Prostate gland (tissue), 2 donors: Measurements from ENCODE around the gene ENPP6. TPM values are rescaled to one million over a fixed set of nuclear protein-coding genes. Genes with fewer than 3 reads are reported as not detected.
A peak's percentile ranks its signal among the peaks of the same experiment; 100 is the strongest.
"Not testable (repeated sequence)": the region's sequence is repeated elsewhere in the genome, so short reads cannot be mapped to it uniquely, and the experiment has no call there.

ENCODE experiments used
- DNase-seq: peaks from one replicate; pipeline ENCODE4 v3.0.0-alpha.2; 2019; ENCODE audit warnings: low spot score
- H3K27ac ChIP-seq, 2 donors: fragments of 200-600 bp; sonication (generic); 2 replicates each; pipeline ENCODE4 v1.5.1; 2017 to 2019
- H3K27me3 ChIP-seq: fragments of 200-600 bp; sonication (generic); replicated peaks from 2 replicates; pipeline ENCODE4 v1.5.1; 2019; ENCODE audit not compliant: insufficient read depth
- H3K36me3 ChIP-seq, 2 donors: fragments of 200-600 bp; sonication (generic); 1 replicate in 1 of 2; 2 replicates in 1 of 2; pipeline versions ENCODE4 v1.5.1 to v1.8.1; 2017 to 2019
- H3K4me1 ChIP-seq: fragments of 200-600 bp; sonication (generic); replicated peaks from 2 replicates; pipeline ENCODE4 v1.5.1; 2019
- H3K4me3 ChIP-seq, 2 donors: fragments of 200-600 bp; sonication (generic); 2 replicates each; pipeline ENCODE4 v1.5.1; 2017 to 2019
- H3K9me3 ChIP-seq: fragments of 200-600 bp; sonication (generic); 2 replicates; pipeline ENCODE4 v1.5.1; 2017
- POLR2A ChIP-seq: fragments of 450-650 bp; IDR thresholded peaks from one replicate; pipeline ENCODE4 v1.6.1; 2016; ENCODE audit warnings: antibody characterized with exemption, mild to moderate bottlenecking
- POLR2AphosphoS5 ChIP-seq: sonication (generic); formaldehyde crosslinking; IDR thresholded peaks from one replicate; pipeline ENCODE4 v1.6.1; 2017; ENCODE audit warnings: antibody characterized with exemption
- WGBS: methylation state at CpG from one replicate; pipeline ENCODE4 v1.1.5; 2018; 5-methylcytosine and 5-hydroxymethylcytosine counted together
- intact Hi-C: fragments of 100-400 bp; cut with DNase I; formaldehyde crosslinking; loops from one replicate; pipeline ENCODE4 v1.14.2; 2022
- total RNA-seq, 2 donors: library from RNA; depleted of rRNA; stranded (reverse); fragments of >200 nt; gene quantifications; one replicate each; pipeline ENCODE4 v1.1.0, GENCODE V29; 2016
- TF ChIP-seq, protein P1 (sequence below), 4 experiments: fragments of 200-600 bp in 2 of 4; fragments of 450-650 bp in 2 of 4; sonication (generic) in 2 of 4; IDR thresholded peaks; 1 replicate in 3 of 4; 2 replicates in 1 of 4; pipeline ENCODE4 v1.5.1; 2016 to 2019; ENCODE audit warnings: antibody characterized with exemption in 4 of 4, mild to moderate bottlenecking in 2 of 4, moderate library complexity in 2 of 4

Gene ENPP6
- total RNA-seq, 2 donors from 2014 or later: 0.68 to 5.9 TPM

DNA sequence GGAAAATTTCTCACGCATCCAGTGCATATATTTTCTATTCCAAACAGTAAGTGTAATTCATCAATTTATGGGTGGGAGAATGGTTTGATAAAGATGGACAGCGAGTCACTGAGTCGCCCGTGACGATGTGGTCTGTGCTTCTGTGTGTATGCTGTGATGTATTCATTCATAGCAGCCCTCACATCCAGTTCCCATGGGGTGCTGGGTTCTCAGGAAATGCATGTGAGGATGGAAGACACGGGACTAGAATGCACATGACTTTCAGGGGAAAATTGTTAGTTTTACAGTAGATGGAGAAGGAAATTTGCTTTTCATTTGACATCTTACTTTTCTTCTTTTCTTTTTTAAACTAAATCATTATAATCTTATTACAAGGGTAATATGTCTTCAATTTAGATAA, 159.6 kb downstream of the ENPP6 start:
- Histone ChIP-seq H3K27me3 (no peaks in the 10 kb centered on the region), H3K4me3 (no peak overlapping the region), H3K27ac (no peak overlapping the region), H3K36me3 (no peaks in the 10 kb centered on the region), H3K9me3 (no peaks in the 10 kb centered on the region), H3K4me1 (no peaks in the 10 kb centered on the region)
- no peak for DNase-seq
- 94% methylated on average over 6 of the region's 6 CpGs for WGBS
- intact Hi-C loops: no loop called here
- TF ChIP-seq POLR2AphosphoS5 (no peak), POLR2A (no peak)
- TF ChIP-seq, protein P1, sequence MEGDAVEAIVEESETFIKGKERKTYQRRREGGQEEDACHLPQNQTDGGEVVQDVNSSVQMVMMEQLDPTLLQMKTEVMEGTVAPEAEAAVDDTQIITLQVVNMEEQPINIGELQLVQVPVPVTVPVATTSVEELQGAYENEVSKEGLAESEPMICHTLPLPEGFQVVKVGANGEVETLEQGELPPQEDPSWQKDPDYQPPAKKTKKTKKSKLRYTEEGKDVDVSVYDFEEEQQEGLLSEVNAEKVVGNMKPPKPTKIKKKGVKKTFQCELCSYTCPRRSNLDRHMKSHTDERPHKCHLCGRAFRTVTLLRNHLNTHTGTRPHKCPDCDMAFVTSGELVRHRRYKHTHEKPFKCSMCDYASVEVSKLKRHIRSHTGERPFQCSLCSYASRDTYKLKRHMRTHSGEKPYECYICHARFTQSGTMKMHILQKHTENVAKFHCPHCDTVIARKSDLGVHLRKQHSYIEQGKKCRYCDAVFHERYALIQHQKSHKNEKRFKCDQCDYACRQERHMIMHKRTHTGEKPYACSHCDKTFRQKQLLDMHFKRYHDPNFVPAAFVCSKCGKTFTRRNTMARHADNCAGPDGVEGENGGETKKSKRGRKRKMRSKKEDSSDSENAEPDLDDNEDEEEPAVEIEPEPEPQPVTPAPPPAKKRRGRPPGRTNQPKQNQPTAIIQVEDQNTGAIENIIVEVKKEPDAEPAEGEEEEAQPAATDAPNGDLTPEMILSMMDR (IDR thresholded peaks at IDR 0.05): no peak

DNA sequence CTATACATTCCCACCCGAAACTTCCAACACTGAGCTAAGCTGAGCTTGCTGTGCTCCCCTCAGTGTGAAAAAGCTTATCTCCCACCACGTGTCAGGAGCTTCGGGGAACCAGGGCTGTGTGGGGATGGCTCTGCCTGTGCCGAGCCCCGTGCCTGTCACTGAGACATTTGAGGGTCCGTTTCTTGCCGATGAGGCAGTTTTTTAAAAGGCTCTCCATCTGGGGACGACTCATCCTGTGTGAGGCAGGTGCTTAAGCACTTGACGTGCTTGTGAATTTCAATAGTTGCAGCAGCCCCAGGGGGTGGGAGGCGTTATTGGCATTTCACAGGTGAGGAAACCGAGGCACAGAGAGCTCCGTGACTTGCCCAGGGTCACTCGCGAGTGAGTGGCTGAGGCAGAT, 160.8 kb downstream of the ENPP6 start:
- Histone ChIP-seq H3K36me3 (no peaks in the 10 kb centered on the region), H3K27me3 (no peaks in the 10 kb centered on the region), H3K4me3 (no peak overlapping the region), H3K9me3 (no peaks in the 10 kb centered on the region), H3K4me1 (no peaks in the 10 kb centered on the region), H3K27ac (no peak overlapping the region)
- TF ChIP-seq POLR2AphosphoS5: no peak
- TF ChIP-seq, protein P1 (IDR thresholded peaks at IDR 0.05): no peak
- no peak for TF ChIP-seq POLR2A
- WGBS: 95% methylated on average over 14 of the region's 14 CpGs
- intact Hi-C loops: no loop called here
- no peak for DNase-seq

DNA sequence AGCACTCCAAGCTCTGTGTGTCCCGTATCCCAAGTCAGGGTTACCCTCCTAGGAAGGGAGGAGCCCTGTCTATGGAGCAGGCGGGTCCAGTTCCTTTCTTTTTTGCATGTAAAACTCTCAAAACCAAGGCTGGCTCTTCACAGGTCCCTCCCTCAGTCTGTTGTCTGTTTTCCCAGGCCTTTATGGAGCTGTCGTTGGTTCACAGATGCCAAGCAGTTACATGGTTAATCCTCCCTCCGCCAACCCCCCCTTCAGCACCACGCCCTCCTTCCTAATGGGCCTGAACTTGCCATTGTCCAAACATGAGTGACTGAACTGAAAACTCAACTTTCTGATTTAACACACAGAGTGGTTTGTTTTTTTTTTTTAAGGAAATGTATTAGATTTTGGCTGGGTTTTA, 164.2 kb downstream of the ENPP6 start:
- no peak overlapping the region for H3K4me3 ChIP-seq
- H3K9me3 ChIP-seq: no peaks in the 10 kb centered on the region
- no peaks in the 10 kb centered on the region for H3K27me3 ChIP-seq
- TF ChIP-seq POLR2AphosphoS5: peak; percentile 8
- no peak for TF ChIP-seq POLR2A
- no peak overlapping the region for H3K27ac ChIP-seq
- intact Hi-C loops: no loop called here
- no peaks in the 10 kb centered on the region for H3K36me3 ChIP-seq
- H3K4me1 ChIP-seq: no peaks in the 10 kb centered on the region
- DNase-seq: peak; percentile 19
- 41% methylated on average over 5 of the region's 5 CpGs for WGBS

DNA sequence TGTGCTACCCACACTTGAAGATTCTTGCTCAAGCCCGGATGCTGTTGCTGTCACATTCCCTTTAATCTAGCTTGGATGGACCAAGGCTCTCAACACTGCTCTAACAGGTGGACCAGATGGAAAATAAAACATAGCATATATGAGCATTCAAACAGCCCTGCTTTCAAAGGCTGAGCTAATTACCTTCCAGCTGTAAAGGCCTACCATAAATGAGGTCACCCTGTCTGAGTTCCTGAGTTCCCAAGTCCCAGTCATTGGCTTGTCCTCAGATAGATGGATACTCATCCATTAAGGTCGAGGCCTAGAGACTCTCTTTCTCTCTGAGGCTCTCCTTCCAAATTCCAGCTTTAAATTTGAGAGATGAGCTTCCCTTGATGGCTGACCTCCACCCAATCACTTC, 165.1 kb downstream of the ENPP6 start:
- TF ChIP-seq, protein P1 (IDR thresholded peaks at IDR 0.05): no peak
- TF ChIP-seq POLR2A (no peak), POLR2AphosphoS5 (no peak)
- no peak overlapping the region for H3K4me3 ChIP-seq
- no peaks in the 10 kb centered on the region for H3K36me3 ChIP-seq
- H3K4me1 ChIP-seq: no peaks in the 10 kb centered on the region
- intact Hi-C loops: no loop called here
- H3K27ac ChIP-seq: no peak overlapping the region
- H3K9me3 ChIP-seq: no peaks in the 10 kb centered on the region
- WGBS: 91% methylated on average over 2 of the region's 2 CpGs
- no peaks in the 10 kb centered on the region for H3K27me3 ChIP-seq
- DNase-seq: no peak

DNA sequence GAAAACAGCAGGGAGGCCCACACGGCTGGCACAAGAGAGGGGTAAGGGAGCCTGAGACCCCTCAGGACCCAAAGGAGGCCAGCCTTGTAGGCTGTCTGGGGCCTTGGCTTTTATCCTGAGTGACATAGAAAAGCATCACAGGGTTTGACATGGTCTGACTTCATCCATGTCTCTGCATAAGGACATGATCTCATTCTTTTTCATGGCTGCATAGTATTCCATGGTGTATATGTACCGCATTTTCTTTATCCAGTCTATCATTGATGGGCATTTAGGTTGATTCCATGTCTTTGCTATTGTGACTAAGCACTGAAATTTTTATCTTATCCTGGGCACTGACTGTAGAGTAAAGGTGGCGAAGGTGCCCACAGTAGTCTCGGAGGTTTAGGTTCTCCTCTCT, 166.4 kb downstream of the ENPP6 start:
- H3K4me3 ChIP-seq, H3K36me3 ChIP-seq, H3K27me3 ChIP-seq, DNase-seq, H3K9me3 ChIP-seq, H3K4me1 ChIP-seq, H3K27ac ChIP-seq, intact Hi-C loops: not testable (repeated sequence)
- 98% methylated on average over 4 of the region's 4 CpGs for WGBS

DNA sequence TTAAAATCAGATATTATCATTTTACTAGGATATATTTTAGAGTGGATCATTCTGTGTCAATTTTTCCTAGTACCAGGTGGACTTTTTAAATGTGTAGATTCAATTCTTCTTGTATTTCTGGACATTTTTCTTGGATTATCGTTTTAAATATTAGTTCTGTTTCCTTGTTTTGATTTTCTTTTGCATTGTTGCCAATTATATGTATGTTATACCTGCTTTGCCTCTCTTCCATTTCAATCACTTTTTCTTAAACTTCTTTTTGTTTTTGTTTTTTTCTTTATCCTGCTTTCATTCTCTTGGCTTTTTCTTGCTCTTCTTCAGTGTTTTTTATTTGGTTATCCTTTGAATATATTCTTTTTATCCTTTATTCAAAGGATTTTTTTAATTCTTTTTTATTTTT, 171.5 kb downstream of the ENPP6 start:
- Histone ChIP-seq H3K4me3 (no peak overlapping the region), H3K27me3 (no peaks in the 10 kb centered on the region), H3K27ac (no peak overlapping the region), H3K36me3 (no peaks in the 10 kb centered on the region), H3K4me1 (no peaks in the 10 kb centered on the region), H3K9me3 (no peaks in the 10 kb centered on the region)
- intact Hi-C loops: no loop called here
- DNase-seq: no peak
- TF ChIP-seq POLR2AphosphoS5: no peak
- TF ChIP-seq, protein P1 (IDR thresholded peaks at IDR 0.05): no peak
- TF ChIP-seq POLR2A: no peak
- 74% methylated on average over 1 of the region's 1 CpG for WGBS
